ENCODE results near the gene SVOPL.

DNA sequence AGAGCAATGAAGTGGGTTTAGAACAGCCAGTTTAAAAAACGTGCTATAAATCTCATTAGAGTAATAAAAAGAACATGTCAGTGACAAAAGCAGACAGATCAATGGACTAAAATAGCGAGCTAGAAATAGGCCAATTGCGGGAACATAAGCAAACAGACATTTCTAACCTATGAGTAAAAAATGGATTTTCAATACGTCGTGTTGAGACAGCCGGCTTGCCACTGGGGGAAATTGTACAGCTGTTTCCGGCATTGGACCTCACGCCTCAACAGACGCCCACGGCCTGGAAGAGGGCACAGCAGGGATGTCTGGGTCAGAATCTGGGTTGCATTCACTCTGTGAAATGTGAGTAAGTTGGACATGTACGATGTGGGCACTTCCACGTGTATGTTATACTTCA, 92.9 kb downstream of the SVOPL start:
- TF ChIP-seq, protein P1, sequence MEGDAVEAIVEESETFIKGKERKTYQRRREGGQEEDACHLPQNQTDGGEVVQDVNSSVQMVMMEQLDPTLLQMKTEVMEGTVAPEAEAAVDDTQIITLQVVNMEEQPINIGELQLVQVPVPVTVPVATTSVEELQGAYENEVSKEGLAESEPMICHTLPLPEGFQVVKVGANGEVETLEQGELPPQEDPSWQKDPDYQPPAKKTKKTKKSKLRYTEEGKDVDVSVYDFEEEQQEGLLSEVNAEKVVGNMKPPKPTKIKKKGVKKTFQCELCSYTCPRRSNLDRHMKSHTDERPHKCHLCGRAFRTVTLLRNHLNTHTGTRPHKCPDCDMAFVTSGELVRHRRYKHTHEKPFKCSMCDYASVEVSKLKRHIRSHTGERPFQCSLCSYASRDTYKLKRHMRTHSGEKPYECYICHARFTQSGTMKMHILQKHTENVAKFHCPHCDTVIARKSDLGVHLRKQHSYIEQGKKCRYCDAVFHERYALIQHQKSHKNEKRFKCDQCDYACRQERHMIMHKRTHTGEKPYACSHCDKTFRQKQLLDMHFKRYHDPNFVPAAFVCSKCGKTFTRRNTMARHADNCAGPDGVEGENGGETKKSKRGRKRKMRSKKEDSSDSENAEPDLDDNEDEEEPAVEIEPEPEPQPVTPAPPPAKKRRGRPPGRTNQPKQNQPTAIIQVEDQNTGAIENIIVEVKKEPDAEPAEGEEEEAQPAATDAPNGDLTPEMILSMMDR (IDR thresholded peaks at IDR 0.05), result no peak
- no peak for TF ChIP-seq POLR2A (IDR thresholded peaks at IDR 0.05)

Measured in uterus (tissue), 2 donors.